Myocyte (in vitro differentiated cells): ENCODE results near the gene NIPAL3. TPM values are rescaled to one million over a fixed set of nuclear protein-coding genes. Genes with fewer than 3 reads are reported as not detected.
"Not testable (repeated sequence)": the region's sequence is repeated elsewhere in the genome, so short reads cannot be mapped to it uniquely, and the experiment has no call there.

ENCODE experiments used
- DNase-seq: peaks from one replicate; pipeline ENCODE4 v3.0.0-alpha.2; 2012; ENCODE audit warnings: low read depth
- total RNA-seq: library from RNA; depleted of rRNA; stranded (reverse); fragments of >200 nt; gene quantifications from 2 replicates; pipeline ENCODE4 v1.2.3, GENCODE V29; 2014

The NIPAL3 gene
- total RNA-seq, 1 donor from 2014 or later, result 7.8 TPM

DNA sequence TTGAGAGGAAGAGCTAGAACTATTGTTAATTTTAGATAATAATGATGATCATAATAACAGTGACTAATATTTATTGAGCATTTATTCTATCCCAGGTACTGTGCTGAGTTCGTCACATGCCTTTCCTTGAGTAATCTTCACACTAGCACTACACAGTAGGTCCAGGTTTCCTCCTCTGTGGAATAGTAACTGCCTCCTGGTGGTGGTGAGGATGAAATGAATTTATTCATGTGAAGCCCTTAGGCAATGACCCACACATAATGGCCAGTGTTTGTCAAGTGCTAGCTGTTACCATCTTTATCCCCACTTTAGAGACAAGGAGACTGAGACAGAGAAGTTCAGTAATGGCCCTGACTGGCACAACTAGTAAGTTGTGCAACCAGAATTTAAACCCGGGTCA lies 5.9 kb downstream of the NIPAL3 start:
- no peak for DNase-seq

DNA sequence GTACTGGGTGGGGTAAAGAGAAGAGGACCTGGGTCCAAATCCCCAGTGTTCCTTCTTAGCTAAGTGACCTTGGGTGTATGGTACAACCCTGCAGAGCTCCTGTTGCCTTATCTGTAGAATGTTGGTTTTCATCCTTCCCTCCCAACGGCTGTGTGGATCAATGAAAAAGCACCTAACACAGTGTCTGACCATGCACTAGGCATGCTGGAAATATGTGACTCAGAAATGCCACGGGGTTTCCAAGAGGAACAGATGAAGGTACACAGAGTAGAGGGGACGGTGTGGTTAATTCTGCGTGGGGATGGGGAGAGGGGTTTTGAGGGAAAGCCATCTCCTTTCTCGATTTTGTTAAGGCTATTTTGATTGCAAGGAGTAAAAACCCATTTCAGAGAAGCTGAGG lies 8.6 kb downstream of the NIPAL3 start:
- DNase-seq, result no peak

DNA sequence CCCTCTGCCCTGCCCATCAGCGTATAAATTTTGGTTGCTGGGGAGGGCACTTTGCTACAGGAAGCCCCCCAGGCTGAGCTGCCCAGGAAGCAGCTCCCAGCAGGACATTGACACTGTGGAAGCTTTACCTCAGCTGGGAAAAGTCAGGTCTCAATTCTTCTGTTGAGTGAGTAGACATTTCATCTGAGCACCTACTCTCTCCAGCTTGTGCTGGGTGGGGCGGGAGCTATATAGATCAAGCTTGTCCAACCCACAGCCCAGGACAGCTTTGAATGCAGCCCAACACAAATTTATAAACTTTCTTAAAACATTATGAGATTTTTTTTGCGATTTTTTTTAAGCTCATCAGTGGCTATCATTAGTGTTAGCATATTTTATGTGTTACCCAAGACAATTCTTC lies 9.4 kb downstream of the NIPAL3 start:
- no peak for DNase-seq

DNA sequence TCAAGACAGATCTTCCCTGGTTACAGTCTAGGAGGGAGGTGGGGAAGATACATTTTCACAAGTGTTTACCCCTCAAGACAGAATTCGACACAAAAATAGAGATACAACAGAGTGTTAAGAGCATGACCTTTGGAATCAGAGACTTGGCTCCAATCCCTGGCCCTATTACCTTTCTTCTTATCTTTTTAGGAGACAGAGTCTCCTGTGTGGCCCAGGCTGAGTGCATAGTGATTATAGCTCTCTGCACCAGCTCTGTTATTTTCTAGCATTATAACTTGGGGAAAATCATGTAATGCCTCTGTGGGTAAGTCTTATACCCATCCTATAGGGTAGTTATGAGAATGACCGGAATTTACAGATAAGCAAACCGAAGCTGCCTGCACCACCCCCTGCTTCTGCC lies 9.8 kb downstream of the NIPAL3 start:
- DNase-seq, result no peak

DNA sequence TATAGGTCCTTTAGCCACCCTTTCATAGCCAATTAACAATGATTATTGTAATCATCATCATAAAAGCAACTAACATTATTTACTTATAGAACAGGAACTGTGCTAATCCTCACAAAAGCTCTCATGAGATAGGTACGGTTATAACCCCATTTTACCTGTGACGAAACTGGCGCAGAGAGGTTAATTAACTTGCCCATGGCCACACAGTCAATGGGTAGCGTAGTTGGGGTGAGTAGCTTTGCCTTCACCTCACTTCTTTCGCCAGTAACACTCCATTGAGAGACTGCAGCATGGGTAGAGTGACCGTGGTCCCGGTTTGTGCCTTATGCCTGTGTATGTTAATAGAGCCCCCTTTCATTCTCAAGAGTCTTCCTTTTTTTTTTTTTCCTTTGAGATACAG lies 10.3 kb downstream of the NIPAL3 start:
- no peak for DNase-seq

DNA sequence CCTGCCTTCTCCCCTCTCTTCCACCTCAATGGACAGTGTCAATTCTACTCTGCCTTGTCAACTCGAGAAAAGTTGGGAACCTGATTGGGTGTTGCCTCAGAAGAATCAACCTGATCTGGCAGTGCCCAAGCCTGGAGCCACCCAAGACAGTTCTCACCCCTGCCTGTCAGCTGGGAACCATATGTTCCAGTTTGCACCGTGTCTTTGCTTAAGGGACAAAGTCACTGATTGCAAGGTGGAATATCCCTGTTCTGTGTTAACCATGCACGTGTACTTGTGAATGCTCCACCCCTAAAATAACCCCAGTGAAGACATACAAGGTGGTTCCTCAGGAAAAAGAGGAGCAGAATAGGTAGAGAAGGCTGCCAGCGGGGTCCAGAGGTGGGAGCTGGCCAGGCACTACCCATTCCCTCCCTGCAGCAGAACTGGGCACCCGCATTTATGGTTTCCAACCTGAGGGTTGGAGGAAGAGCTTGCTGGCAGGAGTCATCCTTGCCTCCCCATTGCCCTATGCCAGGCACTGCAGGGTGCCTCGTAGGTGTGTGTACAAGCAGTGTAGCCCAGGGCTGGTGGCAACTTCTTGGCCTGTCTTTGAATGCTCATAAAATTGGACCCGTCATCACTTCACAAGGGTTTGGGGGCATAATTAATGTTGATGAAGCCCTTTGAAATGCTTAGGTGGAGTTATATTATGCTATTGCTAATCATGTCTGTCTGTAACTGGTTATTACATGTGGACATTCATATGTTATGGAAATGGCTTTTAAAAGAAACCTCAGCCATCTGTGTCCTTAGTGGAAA lies 11.3 kb downstream of the NIPAL3 start:
- no peak for DNase-seq

DNA sequence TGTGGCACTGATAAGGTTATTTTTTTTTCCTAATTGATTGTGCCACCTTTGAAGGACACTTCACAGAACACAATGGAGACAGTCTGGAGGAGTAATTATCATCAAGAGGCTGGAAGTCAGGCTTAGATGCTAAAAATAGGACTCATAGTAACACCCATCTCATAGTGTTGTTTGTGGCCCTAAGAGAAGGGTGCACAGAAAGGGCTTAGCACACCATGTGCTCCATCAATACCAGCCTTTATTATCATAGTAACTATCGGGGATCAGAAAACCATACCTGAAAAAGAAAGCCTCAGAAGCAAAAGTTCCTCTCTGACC lies 11.9 kb downstream of the NIPAL3 start:
- peak; percentile 2 for DNase-seq

DNA sequence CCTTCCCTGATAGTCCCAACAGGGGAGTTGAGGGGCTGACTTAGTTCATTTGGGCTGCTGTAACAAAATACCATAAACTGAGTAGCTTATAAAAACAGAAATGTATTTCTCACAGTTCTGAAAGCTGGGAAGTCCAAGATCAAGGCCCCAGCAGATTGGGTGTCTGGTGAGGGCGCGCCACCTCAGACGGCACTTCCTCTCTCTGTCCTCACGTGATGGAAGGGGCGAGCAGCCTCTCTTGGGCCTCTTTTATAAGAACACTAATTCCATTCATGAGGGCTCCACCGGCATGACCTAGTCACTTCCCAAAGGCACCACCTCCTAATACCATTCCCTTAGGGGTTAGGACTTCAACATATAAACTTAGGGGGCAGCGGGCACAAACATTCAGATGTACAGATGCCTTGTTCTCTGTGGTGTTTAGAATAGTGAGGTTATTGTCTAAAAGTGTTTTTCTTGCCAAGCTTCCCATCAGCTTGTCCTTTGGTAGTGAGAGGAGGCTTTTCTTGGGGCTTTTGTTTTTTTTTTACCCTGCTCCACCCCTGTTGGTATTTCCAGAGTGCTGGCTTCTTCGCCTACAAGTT lies 20.3 kb downstream of the NIPAL3 start:
- no peak for DNase-seq

DNA sequence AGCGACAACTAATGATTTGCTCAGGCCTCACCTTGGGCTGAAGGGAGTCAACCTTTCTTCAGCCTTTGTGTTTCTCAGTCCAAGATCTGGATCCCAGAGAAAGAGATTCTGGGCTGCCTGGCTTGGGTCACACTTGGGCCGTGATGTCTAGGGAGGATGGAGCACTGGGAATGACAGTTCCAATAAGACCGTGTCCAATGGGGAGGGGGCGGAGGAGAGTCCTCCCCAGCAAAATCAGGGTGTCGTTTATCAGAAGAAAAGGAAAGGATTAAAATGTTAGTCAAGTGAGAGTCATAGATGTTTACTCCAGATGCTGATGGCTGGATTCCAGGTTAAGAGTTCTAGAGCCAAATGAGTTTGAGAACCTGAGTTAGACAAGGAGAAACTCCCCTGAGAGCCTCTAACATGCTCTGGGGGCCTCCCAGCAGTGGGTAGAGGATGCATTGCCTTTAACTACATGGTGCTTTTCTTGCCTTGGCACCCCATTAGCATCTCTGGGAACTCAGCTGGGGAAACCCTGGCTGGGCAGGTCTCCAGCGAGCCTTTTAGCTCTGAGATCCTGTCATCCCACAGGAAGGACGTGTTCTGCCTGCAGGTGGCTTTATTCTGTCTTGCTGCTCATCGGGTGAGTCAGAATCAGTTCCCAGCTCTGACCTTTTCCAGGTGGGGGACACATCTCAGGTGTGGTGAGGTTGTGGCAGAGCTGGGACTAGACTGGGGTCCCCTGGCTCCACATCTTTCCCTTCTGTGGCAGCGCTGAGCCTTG lies 22.2 kb downstream of the NIPAL3 start:
- DNase-seq, result peak; percentile 1

DNA sequence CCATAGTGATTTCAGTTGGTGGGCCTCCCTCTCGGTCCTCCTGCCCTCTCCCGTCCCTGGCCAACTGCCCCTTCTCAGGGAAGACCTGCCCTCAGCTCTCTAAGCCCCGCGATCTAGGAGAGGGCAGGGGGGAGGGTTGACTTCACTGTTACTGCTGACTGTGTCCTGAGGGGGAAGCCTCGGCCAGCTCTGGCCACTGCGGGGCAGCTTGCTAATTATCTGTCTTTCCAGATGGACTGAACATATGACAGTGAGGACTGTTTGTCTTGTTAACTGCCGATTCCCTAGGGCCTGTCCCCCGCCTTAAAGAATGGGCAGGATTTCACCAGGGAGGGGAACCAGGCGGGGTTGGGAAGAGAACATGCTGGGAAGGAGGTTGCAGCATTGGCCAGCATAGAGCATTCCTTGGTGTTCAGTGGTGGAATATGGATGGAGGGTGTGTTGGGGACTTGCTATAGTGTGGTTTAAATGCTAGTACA lies 22.9 kb downstream of the NIPAL3 start:
- DNase-seq, result peak; percentile 10

DNA sequence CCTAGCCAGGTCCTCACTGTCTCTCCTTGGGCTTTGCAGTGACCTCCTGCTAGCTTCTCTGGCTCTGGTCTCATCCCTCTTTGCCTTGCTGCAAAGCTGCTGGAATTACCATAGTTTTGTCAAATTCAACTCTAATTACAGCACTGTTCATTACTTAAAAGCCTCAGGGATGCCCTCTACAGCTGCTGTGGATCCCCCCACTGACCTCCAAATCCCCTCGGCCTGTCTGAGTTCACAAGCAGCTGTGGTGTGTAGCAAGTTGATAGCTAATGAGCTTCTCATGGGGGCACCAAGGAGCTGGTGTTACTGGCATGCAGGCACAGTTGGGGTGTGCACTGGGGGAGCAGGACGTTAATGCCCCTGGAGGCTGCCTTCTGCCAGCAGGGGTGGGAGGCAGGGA lies 24.8 kb downstream of the NIPAL3 start:
- DNase-seq, result no peak

DNA sequence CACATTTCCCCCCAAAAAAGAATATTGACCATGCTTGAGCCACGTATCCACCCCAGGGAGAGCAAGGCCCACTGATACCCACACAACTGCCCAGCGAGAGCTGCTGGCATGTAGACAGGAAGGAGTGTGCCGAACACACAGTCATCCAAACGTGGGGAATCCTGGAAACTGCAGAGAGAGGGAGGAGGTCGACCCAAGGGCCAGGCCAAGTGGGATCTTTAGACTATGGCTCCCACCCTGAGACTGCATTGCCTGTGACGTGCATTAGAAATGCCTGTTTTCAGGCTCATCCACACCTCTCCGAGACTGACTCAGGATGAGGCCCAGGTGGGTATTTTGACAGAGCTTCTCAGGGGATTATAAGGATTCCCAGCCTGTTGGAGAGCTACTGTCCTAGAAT lies 25.9 kb downstream of the NIPAL3 start:
- no peak for DNase-seq

DNA sequence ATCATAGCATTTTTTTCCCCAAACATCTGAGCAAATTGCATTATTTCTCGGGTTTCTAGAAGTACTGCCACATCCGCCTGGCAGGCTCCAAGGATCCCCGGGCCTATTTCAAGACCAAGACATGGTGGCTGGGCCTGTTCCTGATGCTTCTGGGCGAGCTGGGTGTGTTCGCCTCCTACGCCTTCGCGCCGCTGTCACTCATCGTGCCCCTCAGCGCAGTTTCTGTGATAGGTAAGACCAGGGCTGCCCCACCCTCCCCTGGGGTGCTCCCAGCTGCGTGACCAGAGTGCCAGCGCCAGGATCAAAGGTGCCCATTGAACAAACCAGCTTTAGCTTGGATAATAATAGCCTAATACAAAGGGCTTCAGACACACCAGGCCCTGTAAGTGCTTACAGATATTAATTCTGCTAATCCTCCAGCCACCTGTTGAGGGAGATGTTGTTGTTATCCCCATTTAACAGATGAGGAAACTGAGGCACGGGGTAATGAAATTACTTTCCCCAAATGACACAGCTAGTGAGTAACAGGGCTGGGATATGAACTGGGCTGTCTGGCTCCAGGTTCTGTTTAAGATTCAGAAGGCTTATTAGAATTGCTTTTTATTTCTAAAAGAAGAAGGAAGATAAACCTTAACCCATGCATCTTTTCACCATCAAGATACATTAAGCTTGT lies 26.5 kb downstream of the NIPAL3 start:
- no peak for DNase-seq

DNA sequence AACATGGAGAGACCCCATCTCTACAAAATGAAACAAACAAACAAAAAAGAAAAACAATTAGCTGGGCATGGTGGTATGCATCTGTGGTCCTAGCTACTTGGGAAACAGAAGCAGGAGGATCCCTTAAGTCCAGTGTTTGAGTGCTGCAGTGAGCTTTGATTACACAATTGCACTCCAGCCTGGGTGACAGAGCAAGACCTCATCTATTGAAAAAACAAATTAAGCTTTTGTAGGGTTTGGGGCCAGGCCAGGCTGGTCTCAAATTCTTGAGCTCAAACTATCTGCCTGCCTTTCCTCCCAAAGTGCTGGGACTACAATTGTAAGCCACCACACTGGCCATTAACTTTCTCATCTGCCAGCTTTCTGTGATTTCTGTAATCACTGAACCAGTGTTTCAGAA lies 27.2 kb downstream of the NIPAL3 start:
- no peak for DNase-seq

DNA sequence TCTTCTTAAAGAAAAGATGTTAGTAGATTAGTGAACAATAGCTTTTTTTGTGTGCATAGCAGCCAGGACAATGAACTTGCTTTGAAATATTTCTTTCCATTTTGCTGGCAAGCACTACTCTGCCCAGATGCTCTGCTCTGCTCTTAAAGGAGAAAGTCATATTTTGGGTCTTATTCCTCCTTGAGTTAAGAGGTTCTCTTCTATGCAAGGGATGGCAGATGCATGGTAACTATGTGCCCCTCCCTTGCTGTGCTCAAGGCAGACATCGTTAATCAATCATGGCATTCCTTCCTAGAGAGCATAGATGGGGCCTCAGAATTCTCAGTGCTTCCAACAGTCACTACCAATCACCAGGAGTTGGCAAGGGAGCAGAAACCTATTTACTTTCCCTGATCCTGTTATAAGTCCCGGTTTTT lies 27.6 kb downstream of the NIPAL3 start:
- DNase-seq, result peak; percentile 1

DNA sequence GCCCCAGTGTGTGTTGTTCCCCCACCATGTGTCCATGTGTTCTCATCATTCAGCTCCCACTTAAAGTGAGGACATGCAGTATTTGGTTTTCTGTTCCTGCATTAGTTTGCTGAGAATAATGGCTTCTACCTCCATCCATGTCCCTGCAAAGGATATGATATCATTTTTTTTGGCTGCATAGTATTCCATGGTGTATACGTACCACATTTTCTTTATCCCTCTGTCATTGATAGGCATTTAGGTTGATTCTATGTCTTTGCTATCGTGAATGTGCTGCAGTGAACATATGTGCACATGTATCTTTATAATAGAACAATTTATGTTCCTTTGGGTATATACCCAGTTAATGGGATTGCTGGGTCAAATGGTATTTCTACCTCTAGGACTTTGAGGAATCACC lies 30.8 kb downstream of the NIPAL3 start:
- not testable (repeated sequence) for DNase-seq

DNA sequence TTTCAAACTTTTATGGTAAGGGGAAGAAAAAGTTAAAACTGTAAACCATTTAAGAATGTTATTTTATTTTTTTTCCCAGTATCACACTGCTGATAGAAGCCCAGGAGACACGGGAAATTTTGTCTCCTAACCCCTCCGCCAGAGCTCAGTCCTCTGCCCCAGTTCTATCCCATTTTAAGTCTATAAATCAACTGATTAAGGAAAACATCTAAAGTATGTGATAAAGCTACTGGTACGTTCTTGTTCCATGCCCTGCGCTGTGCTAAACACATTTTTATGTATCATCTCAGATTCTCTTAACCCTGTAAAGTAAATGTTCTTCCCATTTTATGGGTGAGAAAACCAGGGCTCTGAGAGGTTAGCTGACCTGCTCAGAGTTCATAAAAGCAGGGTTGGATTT lies 34.7 kb downstream of the NIPAL3 start:
- DNase-seq, result no peak

DNA sequence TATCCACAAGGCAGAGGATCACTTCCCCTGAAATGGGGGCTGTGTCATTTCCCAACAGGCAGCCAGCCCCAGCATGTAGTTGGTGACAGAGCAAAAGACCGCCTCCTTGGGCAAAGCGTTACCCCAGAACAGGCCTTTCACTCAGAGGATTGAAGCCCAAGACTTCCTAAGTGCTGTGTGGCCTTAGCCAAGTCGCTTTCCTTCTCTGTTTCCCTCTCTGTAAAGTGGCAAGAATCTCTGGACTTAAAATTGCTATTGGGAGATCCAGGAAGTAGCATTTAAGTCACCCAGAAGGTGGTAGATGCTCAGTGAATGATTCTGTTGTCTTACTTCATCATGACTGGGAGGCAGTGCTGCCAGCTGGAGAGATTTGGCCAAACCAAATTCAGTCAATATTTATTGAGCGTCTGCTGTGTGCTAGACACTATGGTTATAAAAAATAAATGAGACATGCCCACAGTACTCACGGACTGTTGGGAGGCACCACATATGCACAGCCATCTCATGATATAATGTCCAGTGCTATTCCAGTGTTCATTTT lies 35.3 kb downstream of the NIPAL3 start:
- DNase-seq, result no peak

DNA sequence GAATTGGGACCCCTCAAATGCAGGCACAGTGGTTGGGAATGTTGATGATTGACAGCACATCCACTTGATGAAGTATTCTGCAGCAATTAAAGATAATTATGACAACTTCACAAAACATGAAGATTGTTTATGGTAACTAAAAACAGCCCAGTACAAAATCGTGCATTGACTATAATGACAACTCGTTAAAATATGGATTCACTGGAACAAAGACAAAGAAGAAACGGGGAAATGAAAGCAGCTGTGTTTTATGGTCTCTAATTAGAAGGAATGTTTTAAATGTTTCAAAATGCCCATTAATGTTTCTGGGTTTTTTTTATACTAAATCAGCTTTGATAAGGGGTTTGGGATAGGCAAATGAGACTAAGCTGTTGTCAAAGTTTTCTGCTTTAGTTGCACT lies 36.1 kb downstream of the NIPAL3 start:
- DNase-seq, result no peak

DNA sequence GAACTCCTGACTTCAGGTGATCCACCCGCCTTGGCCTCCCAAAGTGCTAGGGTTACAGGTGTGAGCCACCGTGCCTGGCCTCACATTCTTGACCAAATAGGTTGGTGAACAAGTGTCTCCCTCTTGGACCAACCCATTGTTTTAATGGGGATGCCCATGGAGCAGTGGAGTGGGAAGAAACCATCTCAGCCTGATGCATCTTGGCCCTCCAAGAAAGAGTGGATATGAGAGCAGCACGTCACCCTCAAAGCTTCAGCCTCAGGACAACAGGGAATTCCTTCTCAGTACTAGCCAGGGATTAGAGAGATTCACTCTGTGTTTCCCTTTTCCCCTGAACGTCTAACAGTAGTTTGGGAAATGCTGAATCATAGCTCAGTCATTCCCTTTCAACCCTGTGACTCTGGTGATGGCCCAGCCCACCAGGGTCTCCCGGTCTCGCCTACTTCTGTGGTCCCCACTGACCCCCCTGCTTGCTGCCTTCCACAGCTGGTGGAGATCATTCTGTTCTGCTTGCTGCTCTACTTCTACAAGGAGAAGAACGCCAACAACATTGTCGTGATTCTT lies 37.4 kb downstream of the NIPAL3 start:
- DNase-seq, result no peak

DNA sequence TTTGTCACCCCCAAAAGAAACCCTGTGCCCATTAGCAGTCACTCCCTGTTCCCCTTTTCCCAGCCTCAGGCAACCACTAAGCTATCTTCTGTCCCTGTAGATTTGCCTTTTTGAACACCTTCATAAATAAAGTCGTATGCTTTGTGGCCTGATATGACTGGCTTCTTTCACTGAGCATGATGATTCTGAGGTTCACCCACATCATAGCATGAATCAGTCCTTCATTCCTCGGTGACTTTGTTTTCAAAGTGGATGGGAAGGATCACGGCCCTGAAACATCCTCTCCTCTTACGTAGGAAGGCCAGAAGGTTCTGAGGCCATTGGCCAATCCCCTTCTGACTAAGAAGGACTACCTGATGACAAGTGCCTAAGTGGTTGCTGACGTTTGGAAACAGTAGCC lies 39.1 kb downstream of the NIPAL3 start:
- no peak for DNase-seq
